H9 (cell line): ENCODE data around the gene SLIT1. TPM values are rescaled to one million over a fixed set of nuclear protein-coding genes. Genes with fewer than 3 reads are reported as not detected.

Experiments
- DNase-seq: peaks from one replicate; pipeline ENCODE4 v3.0.0-alpha.2; 2017
- H2AFZ ChIP-seq: one replicate; pipeline ENCODE4 v1.6.1; 2013; ENCODE audit warnings: mild to moderate bottlenecking, low read length, control low read depth, moderate library complexity
- H2AK5ac ChIP-seq: 2 replicates; pipeline ENCODE4 v1.6.1; 2013; ENCODE audit warnings: low read length, control low read depth, mixed read lengths; ENCODE audit not compliant: insufficient read length
- H2BK120ac ChIP-seq: one replicate; pipeline ENCODE4 v1.6.1; 2013; ENCODE audit warnings: low read depth, mild to moderate bottlenecking, low read length, control low read depth, inconsistent platforms; ENCODE audit not compliant: poor library complexity, severe bottlenecking
- H2BK12ac ChIP-seq: 2 replicates; pipeline ENCODE4 v1.6.1; 2013; ENCODE audit warnings: low read length, control low read depth, mixed read lengths, low read depth; ENCODE audit not compliant: insufficient read length
- H2BK15ac ChIP-seq: 2 replicates; pipeline ENCODE4 v1.6.1; 2013; ENCODE audit warnings: low read depth, low read length, control low read depth
- H2BK20ac ChIP-seq: one replicate; pipeline ENCODE4 v1.6.1; 2013; ENCODE audit warnings: low read depth, mild to moderate bottlenecking, low read length, control low read depth, inconsistent platforms; ENCODE audit not compliant: poor library complexity, severe bottlenecking
- H2BK5ac ChIP-seq: 2 replicates; pipeline ENCODE4 v1.6.1; 2013; ENCODE audit warnings: low read length, control low read depth, mixed read lengths; ENCODE audit not compliant: insufficient read length
- H3K14ac ChIP-seq: 2 replicates; pipeline ENCODE4 v1.6.1; 2013; ENCODE audit warnings: low read length, control low read depth; ENCODE audit not compliant: insufficient read depth
- H3K18ac ChIP-seq: 2 replicates; pipeline ENCODE4 v1.6.1; 2013; ENCODE audit warnings: low read depth, mild to moderate bottlenecking, mixed read lengths, low read length, control low read depth; ENCODE audit not compliant: insufficient read length
- H3K23ac ChIP-seq: 2 replicates; pipeline ENCODE4 v1.6.1; 2013; ENCODE audit warnings: low read length, control low read depth, mixed read lengths, low read depth; ENCODE audit not compliant: insufficient read length
- H3K23me2 ChIP-seq: 2 replicates; pipeline ENCODE4 v1.6.1; 2013; ENCODE audit warnings: low read depth, mild to moderate bottlenecking, mixed read lengths, low read length, control low read depth; ENCODE audit not compliant: insufficient read length, poor library complexity, severe bottlenecking
- H3K27ac ChIP-seq: 2 replicates; pipeline ENCODE4 v1.5.1; 2013; ENCODE audit warnings: low read length, control low read depth, mixed read lengths, low read depth; ENCODE audit not compliant: insufficient read length
- H3K27me3 ChIP-seq: 2 replicates; pipeline ENCODE4 v1.6.1; 2013; ENCODE audit warnings: low read length, control low read depth, inconsistent platforms; ENCODE audit not compliant: insufficient read depth
- H3K4ac ChIP-seq: 2 replicates; pipeline ENCODE4 v1.6.1; 2013; ENCODE audit warnings: low read depth, mild to moderate bottlenecking, control low read depth, inconsistent platforms, low read length, moderate library complexity
- H3K4me1 ChIP-seq: 2 replicates; pipeline ENCODE4 v1.6.1; 2013; ENCODE audit warnings: low read length, control low read depth, inconsistent platforms; ENCODE audit not compliant: insufficient read depth
- H3K4me2 ChIP-seq: 2 replicates; pipeline ENCODE4 v1.6.1; 2013; ENCODE audit warnings: low read length, control low read depth, mixed read lengths; ENCODE audit not compliant: insufficient read length, insufficient read depth
- H3K56ac ChIP-seq: 2 replicates; pipeline ENCODE4 v1.6.1; 2013; ENCODE audit warnings: low read depth, mild to moderate bottlenecking, mixed read lengths, low read length, control low read depth; ENCODE audit not compliant: insufficient read length
- H3K79me1 ChIP-seq: 2 replicates; pipeline ENCODE4 v1.6.1; 2013; ENCODE audit warnings: low read depth, mild to moderate bottlenecking, moderate library complexity, low read length, control low read depth, inconsistent platforms; ENCODE audit not compliant: insufficient read depth, poor library complexity, severe bottlenecking
- H3K79me2 ChIP-seq: 2 replicates; pipeline ENCODE4 v1.6.1; 2013; ENCODE audit warnings: low read length, control low read depth, inconsistent platforms; ENCODE audit not compliant: insufficient read depth
- H3K9ac ChIP-seq: 2 replicates; pipeline ENCODE4 v1.6.1; 2013; ENCODE audit warnings: low read length, control low read depth, mixed read lengths; ENCODE audit not compliant: insufficient read length; ENCODE audit errors: extremely low read depth
- H3K9me3 ChIP-seq: one replicate; pipeline ENCODE4 v1.6.1; 2013; ENCODE audit warnings: low read depth, low read length, inconsistent platforms; ENCODE audit not compliant: control insufficient read depth
- H3T11ph ChIP-seq: one replicate; pipeline ENCODE4 v1.6.1; 2013; ENCODE audit warnings: mild to moderate bottlenecking, low read length, control low read depth, inconsistent platforms
- H4K20me1 ChIP-seq: one replicate; pipeline ENCODE4 v1.6.1; 2013; ENCODE audit not compliant: control insufficient read depth, insufficient read length, insufficient read depth
- H4K5ac ChIP-seq: 2 replicates; pipeline ENCODE4 v1.6.1; 2013; ENCODE audit warnings: low read depth, mild to moderate bottlenecking, mixed read lengths, low read length, control low read depth; ENCODE audit not compliant: insufficient read length
- H4K8ac ChIP-seq: replicated peaks from 2 replicates; pipeline ENCODE4 v1.6.1; 2013; ENCODE audit warnings: low read length, control low read depth, mixed read lengths, low read depth; ENCODE audit not compliant: insufficient read length
- H4K91ac ChIP-seq: 2 replicates; pipeline ENCODE4 v1.6.1; 2013; ENCODE audit warnings: low read depth, mild to moderate bottlenecking, moderate library complexity, mixed read lengths, low read length, control low read depth; ENCODE audit not compliant: insufficient read length
- H3K27ac Mint-ChIP-seq, 3 experiments: 2 replicates in 2 of 3; 3 replicates in 1 of 3; pipeline ENCODE4 v1.8.0; 2020 to 2021; ENCODE audit warnings: mixed read lengths in 3 of 3, mild to moderate bottlenecking in 1 of 3, moderate library complexity in 1 of 3
- H3K27me3 Mint-ChIP-seq: 2 replicates; pipeline ENCODE4 v1.8.0; 2021; ENCODE audit warnings: low read depth, mild to moderate bottlenecking, moderate library complexity, mixed read lengths
- H3K36me3 Mint-ChIP-seq, 3 experiments: 2 replicates in 2 of 3; 3 replicates in 1 of 3; pipeline ENCODE4 v1.8.0; 2020 to 2021; ENCODE audit warnings: low read depth in 3 of 3, mixed read lengths in 3 of 3; ENCODE audit not compliant: insufficient read depth in 1 of 3
- H3K4me1 Mint-ChIP-seq, 2 experiments: 2 replicates each; pipeline ENCODE4 v1.8.0; 2020; ENCODE audit warnings: mixed read lengths in 2 of 2
- H3K4me3 Mint-ChIP-seq, 2 experiments: 2 replicates in 1 of 2; 3 replicates in 1 of 2; pipeline ENCODE4 v1.8.0; 2020 to 2021; ENCODE audit warnings: mild to moderate bottlenecking in 2 of 2, mixed read lengths in 2 of 2, moderate library complexity in 1 of 2
- H3K9me3 Mint-ChIP-seq, 2 experiments: 2 replicates in 1 of 2; 3 replicates in 1 of 2; pipeline ENCODE4 v1.8.0; 2020; ENCODE audit warnings: mild to moderate bottlenecking in 2 of 2, mixed read lengths in 2 of 2, moderate library complexity in 1 of 2
- CTCF ChIP-seq: fragments of 200-600 bp; sonication (generic); conservative IDR thresholded peaks from 3 replicates; pipeline ENCODE4 v1.8.0; 2021; ENCODE audit warnings: antibody characterized with exemption, mild to moderate bottlenecking
- WGBS: extraction: QIAGEN DNeasy Blood & Tissue Kit; methylation state at CpG from one replicate; pipeline ENCODE4 v1.1.7; 2013; ENCODE audit warnings: missing lambda C conversion rate, low lambda C conversion rate, mixed read lengths; ENCODE audit not compliant: insufficient read length; ENCODE audit errors: extremely low coverage; 5-methylcytosine and 5-hydroxymethylcytosine counted together
- total RNA-seq: library from RNA; stranded (reverse); gene quantifications from 2 replicates; pipeline ENCODE4 v1.2.1, GENCODE V29; 2021

Gene SLIT1
- total RNA-seq, 1 experiment from 2014 or later = 0.57 TPM

- TF ChIP-seq CTCF = no peak
- Histone ChIP-seq H3K27me3 (no peaks in the 10 kb centered on the region), H3K79me2 (no peaks in the 10 kb centered on the region), H3K14ac (no peak overlapping the region), H2AFZ (no peak overlapping the region), H3K56ac (no peak overlapping the region), H3K4ac (no peak overlapping the region), H2BK5ac (no peak overlapping the region), H2AK5ac (no peak overlapping the region), H3K18ac (no peak overlapping the region), H3K9ac (no peak overlapping the region), H3K4me1 (no peaks in the 10 kb centered on the region), H2BK12ac (no peak overlapping the region), H2BK15ac (no peak overlapping the region), H3K27ac (no peak overlapping the region), H2BK120ac (no peak overlapping the region), H2BK20ac (no peak overlapping the region), H4K8ac (no peak overlapping the region), H4K91ac (no peak overlapping the region), H4K5ac (no peak overlapping the region), H3K4me2 (no peak overlapping the region), H3K9me3 (no peaks in the 10 kb centered on the region), H3T11ph (no peak overlapping the region), H3K23ac (no peak overlapping the region), H3K23me2 (peaks cover 3% of the 10 kb centered on the region), H3K79me1 (no peaks in the 10 kb centered on the region), H4K20me1 (no peaks in the 10 kb centered on the region)
- Mint-ChIP-seq H3K27ac (peak overlapping the region in 1 of 3 experiments; percentile 72; a peak in 1 of 7 replicates), H3K4me1 (peaks cover 6 to 14% of the 10 kb centered on the region in 2 experiments; a peak in 3 of 4 replicates), H3K9me3 (no peaks in the 10 kb centered on the region), H3K27me3 (no peaks in the 10 kb centered on the region; the same call in none of the 2 replicates), H3K36me3 (no peaks in the 10 kb centered on the region), H3K4me3 (no peak overlapping the region)
- no CpG with 5 or more reads among the region's 2 CpGs for WGBS
- DNase-seq = no peak
Observed at GRCh38 chr10:97132273-97132672, 53.5 kb downstream of the SLIT1 start.
